Measurements from ENCODE around the gene ADCY5. TPM values are rescaled to one million over a fixed set of nuclear protein-coding genes. Genes with fewer than 3 reads are reported as not detected.

ADCY5 gene
- total and polyA plus RNA-seq, 2 donors = 0.76 to 1.7 TPM

DNA sequence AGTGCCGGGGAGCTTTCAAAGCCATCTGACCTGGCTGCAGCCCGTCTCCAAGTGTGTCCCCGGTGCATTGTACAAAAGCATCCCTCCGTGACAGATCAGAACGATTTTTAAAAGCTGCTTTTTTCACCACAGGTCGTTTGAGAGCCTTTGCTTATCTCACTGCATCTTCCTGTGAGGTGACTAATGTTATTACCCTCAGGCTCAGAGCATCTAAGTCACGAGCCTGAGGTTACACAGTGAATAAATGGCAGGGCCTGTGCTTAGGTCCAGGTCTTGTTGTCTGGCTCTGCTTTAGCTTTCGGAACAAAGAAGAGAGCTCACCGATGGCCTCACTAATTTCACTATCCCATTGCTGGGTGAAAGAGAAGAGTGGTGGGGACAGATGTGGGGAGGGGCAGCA is 163.8 kb downstream of the ADCY5 start:
- H3K4me3 ChIP-seq (ENCODE audit: low read length in 2 of 2) = no peak overlapping the region
- H3K27me3 ChIP-seq (ENCODE audit: control insufficient read depth in 2 of 2, insufficient read depth in 1 of 2, low read length in 1 of 2) = no peaks in the 10 kb centered on the region
- WGBS = 84% methylated on average over 9 of the region's 9 CpGs
- H3K4me1 ChIP-seq (ENCODE audit: control insufficient read depth in 2 of 2, insufficient read depth in 2 of 2, low read length in 2 of 2) = no peaks in the 10 kb centered on the region
- no peak overlapping the region for H3K27ac ChIP-seq (ENCODE audit: low read depth in 1 of 2, low read length in 1 of 2)
- no peaks in the 10 kb centered on the region for H3K9me3 ChIP-seq (ENCODE audit: control insufficient read depth in 2 of 2, insufficient read depth in 1 of 2, low read length in 1 of 2)
- no peak for DNase-seq (ENCODE audit: low read depth in 6 of 9, low spot score in 9 of 9)
- no peaks in the 10 kb centered on the region for H3K36me3 ChIP-seq (ENCODE audit: control insufficient read depth in 2 of 2, insufficient read depth in 2 of 2, low read length in 1 of 2)

DNA sequence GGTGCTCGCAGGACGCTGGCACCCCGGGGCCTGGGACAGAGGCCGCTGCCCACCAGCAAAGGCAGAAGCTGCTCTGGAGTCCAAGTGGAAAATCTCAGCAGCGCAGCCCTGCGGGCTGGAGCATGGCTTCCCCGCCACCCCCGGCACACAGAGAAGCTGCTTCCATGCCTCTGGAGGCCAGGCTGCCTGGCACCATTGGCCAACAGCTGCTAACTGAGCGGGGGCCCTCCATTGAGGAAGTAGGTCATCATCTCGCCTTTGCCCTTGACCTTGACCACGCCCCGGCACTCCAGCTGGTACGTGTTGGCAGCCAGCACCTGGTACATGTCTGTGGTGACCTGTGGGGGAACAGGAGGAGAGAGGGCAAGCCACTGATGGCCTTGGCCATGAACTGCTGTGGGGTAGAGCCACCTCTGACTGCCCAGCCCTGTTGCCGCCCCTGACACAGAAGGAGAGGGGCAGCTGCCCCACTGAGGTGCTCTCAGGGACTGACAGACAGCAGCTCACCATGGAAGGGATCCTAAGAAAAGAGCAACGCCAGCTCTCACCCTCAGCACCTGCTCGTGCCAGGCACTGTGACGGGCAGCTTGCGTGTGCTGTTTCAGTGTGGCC is 164.4 kb downstream of the ADCY5 start:
- no peaks in the 10 kb centered on the region for H3K9me3 ChIP-seq (ENCODE audit: control insufficient read depth in 2 of 2, insufficient read depth in 1 of 2, low read length in 1 of 2)
- 94% methylated on average over 18 of the region's 18 CpGs for WGBS
- no peaks in the 10 kb centered on the region for H3K4me1 ChIP-seq (ENCODE audit: control insufficient read depth in 2 of 2, insufficient read depth in 2 of 2, low read length in 2 of 2)
- DNase-seq (ENCODE audit: low read depth in 6 of 9, low spot score in 9 of 9) = no peak
- no peaks in the 10 kb centered on the region for H3K27me3 ChIP-seq (ENCODE audit: control insufficient read depth in 2 of 2, insufficient read depth in 1 of 2, low read length in 1 of 2)
- no peak overlapping the region for H3K4me3 ChIP-seq (ENCODE audit: low read length in 2 of 2)
- H3K36me3 ChIP-seq (ENCODE audit: control insufficient read depth in 2 of 2, insufficient read depth in 2 of 2, low read length in 1 of 2) = no peaks in the 10 kb centered on the region
- H3K27ac ChIP-seq (ENCODE audit: low read depth in 1 of 2, low read length in 1 of 2) = no peak overlapping the region

DNA sequence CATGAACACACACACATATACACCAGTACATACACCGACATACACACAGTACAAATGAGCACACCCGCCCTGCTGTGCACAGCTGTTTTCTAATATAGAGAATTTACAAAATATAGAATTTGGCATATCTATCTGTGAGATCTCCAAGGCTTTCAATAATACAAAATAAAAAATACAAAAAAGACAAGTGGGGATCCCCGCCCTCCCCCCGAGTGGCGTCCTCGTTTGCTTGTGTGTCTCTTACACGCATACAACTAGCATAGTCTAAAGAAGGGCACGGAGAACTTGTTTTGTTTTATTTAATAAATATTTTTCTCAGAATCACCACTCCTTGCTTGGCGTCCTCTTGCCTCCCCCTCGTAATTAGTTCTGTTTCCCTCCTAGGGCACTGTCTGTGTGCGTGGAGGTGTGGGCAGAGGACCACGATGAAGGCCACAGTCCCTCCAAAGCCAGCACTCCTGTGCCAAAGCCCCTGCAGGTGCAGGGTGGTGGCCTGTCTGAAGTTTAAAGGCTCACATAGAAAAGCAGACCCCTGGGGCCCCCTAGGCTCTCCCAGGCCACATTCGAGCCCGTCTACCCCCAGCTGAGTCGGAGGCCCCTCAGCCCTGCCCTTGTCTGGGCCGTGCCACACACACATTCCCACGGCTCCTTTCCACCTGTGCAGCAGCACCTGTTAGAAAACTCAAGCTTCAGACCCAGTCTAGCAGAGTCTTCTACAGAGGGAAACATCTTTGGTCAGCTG is 165.1 kb downstream of the ADCY5 start:
- H3K27me3 ChIP-seq (ENCODE audit: control insufficient read depth in 2 of 2, insufficient read depth in 1 of 2, low read length in 1 of 2) = no peaks in the 10 kb centered on the region
- no peak overlapping the region for H3K4me3 ChIP-seq (ENCODE audit: low read length in 2 of 2)
- no peak overlapping the region for H3K27ac ChIP-seq (ENCODE audit: low read depth in 1 of 2, low read length in 1 of 2)
- H3K36me3 ChIP-seq (ENCODE audit: control insufficient read depth in 2 of 2, insufficient read depth in 2 of 2, low read length in 1 of 2) = no peaks in the 10 kb centered on the region
- H3K9me3 ChIP-seq (ENCODE audit: control insufficient read depth in 2 of 2, insufficient read depth in 1 of 2, low read length in 1 of 2) = no peaks in the 10 kb centered on the region
- 94% methylated on average over 17 of the region's 17 CpGs for WGBS
- no peak for DNase-seq (ENCODE audit: low read depth in 6 of 9, low spot score in 9 of 9)
- no peaks in the 10 kb centered on the region for H3K4me1 ChIP-seq (ENCODE audit: control insufficient read depth in 2 of 2, insufficient read depth in 2 of 2, low read length in 2 of 2)

DNA sequence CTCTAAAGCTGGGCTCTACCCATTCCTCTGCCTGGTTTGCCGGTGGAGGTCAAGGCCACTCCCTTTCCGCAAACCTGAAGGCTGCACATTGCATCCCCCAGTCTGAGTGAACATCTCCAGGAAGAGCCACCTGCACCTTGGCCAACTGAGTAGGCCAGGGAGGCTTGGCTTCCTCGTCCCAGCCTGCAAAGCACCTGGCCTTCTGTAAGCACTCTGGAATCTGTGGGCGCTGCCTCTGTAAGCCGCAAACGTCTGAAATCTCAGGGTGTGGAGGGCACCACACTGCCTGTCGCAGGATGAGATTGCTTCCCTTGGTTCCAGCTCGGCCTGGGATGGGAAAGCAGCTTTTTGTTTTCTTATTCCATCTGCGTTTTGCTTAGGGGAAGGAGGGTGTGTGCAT is 165.8 kb downstream of the ADCY5 start:
- Histone ChIP-seq H3K4me3 (ENCODE audit: low read length in 2 of 2) (no peak overlapping the region), H3K4me1 (ENCODE audit: control insufficient read depth in 2 of 2, insufficient read depth in 2 of 2, low read length in 2 of 2) (no peaks in the 10 kb centered on the region), H3K27me3 (ENCODE audit: control insufficient read depth in 2 of 2, insufficient read depth in 1 of 2, low read length in 1 of 2) (no peaks in the 10 kb centered on the region), H3K9me3 (ENCODE audit: control insufficient read depth in 2 of 2, insufficient read depth in 1 of 2, low read length in 1 of 2) (no peaks in the 10 kb centered on the region), H3K36me3 (ENCODE audit: control insufficient read depth in 2 of 2, insufficient read depth in 2 of 2, low read length in 1 of 2) (no peaks in the 10 kb centered on the region), H3K27ac (ENCODE audit: low read depth in 1 of 2, low read length in 1 of 2) (no peak overlapping the region)
- 94% methylated on average over 9 of the region's 9 CpGs for WGBS
- DNase-seq (ENCODE audit: low read depth in 6 of 9, low spot score in 9 of 9) = no peak

DNA sequence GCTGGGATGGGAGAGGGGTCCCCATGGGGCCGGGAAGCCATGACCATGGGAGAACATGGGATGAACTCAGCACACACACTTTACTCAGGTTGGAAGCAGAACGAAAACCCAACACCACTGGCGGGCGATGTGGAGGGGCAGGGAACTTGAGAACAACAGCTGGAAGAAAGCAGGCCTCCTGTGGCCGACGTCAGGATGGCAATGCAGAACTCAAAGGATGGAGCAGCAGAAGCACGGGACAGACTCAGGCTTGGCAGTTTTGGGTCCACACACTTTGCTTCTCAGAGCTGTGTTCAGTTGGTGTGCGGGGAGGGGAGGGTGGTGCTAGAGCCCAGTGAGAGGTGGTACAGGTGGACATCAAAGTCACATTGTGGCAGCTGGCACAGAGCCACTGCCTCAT is 166.4 kb downstream of the ADCY5 start:
- H3K36me3 ChIP-seq (ENCODE audit: control insufficient read depth in 2 of 2, insufficient read depth in 2 of 2, low read length in 1 of 2) = no peaks in the 10 kb centered on the region
- WGBS = 96% methylated on average over 8 of the region's 8 CpGs

DNA sequence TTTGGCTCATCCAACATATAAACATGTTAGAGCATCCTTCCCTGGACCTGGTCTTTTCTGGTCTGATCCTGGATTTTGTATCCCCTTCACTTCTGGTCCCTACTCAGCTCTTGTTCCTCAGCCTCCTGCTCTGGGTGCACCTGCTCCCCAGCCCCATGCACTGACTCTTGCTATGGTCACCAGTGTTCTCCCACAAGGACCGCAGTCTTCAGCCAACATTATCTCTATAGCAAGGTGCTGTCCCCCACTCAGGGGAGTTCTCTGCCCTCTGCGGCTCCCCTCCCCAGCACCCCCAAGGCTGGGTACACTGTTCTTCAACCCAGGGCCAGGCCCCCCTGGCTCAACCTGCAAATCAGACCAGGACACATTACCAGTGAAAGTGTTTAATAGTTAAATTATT is 167.0 kb downstream of the ADCY5 start:
- Histone ChIP-seq H3K27ac (ENCODE audit: low read depth in 1 of 2, low read length in 1 of 2) (no peak overlapping the region), H3K9me3 (ENCODE audit: control insufficient read depth in 2 of 2, insufficient read depth in 1 of 2, low read length in 1 of 2) (no peaks in the 10 kb centered on the region), H3K4me3 (ENCODE audit: low read length in 2 of 2) (no peak overlapping the region), H3K36me3 (ENCODE audit: control insufficient read depth in 2 of 2, insufficient read depth in 2 of 2, low read length in 1 of 2) (no peaks in the 10 kb centered on the region), H3K27me3 (ENCODE audit: control insufficient read depth in 2 of 2, insufficient read depth in 1 of 2, low read length in 1 of 2) (no peaks in the 10 kb centered on the region), H3K4me1 (ENCODE audit: control insufficient read depth in 2 of 2, insufficient read depth in 2 of 2, low read length in 2 of 2) (no peaks in the 10 kb centered on the region)
- DNase-seq (ENCODE audit: low read depth in 6 of 9, low spot score in 9 of 9) = no peak
- WGBS = 98% methylated on average over 2 of the region's 2 CpGs

More for the DNA sequence above, 166.4 kb downstream of the ADCY5 start:
- Histone ChIP-seq H3K27ac (ENCODE audit: low read depth in 1 of 2, low read length in 1 of 2) (no peak overlapping the region), H3K27me3 (ENCODE audit: control insufficient read depth in 2 of 2, insufficient read depth in 1 of 2, low read length in 1 of 2) (no peaks in the 10 kb centered on the region), H3K4me1 (ENCODE audit: control insufficient read depth in 2 of 2, insufficient read depth in 2 of 2, low read length in 2 of 2) (no peaks in the 10 kb centered on the region), H3K4me3 (ENCODE audit: low read length in 2 of 2) (no peak overlapping the region), H3K9me3 (ENCODE audit: control insufficient read depth in 2 of 2, insufficient read depth in 1 of 2, low read length in 1 of 2) (no peaks in the 10 kb centered on the region)
- no peak for DNase-seq (ENCODE audit: low read depth in 6 of 9, low spot score in 9 of 9)

DNA sequence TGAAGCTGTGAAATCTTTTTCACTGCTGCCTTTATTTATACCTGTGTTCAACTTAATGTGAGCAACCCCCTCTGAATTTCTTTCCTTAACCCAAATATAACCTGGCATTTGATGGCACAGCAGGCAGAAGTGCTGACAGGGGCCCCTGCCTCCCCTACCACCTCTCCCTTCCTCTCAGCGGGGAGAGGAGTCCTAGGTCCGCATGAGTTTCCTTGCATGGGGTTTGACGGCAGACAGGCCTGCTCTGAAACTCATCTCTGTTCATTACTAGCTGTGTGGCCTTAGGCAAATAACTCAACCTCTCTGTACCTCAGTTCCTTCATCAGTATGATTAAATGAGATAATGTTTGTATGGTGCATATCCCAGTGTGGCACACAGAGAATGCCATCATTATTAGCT is 167.5 kb downstream of the ADCY5 start:
- no peaks in the 10 kb centered on the region for H3K27me3 ChIP-seq (ENCODE audit: control insufficient read depth in 2 of 2, insufficient read depth in 1 of 2, low read length in 1 of 2)
- no peak overlapping the region for H3K4me3 ChIP-seq (ENCODE audit: low read length in 2 of 2)
- H3K36me3 ChIP-seq (ENCODE audit: control insufficient read depth in 2 of 2, insufficient read depth in 2 of 2, low read length in 1 of 2) = no peaks in the 10 kb centered on the region
- no peak overlapping the region for H3K27ac ChIP-seq (ENCODE audit: low read depth in 1 of 2, low read length in 1 of 2)
- DNase-seq (ENCODE audit: low read depth in 6 of 9, low spot score in 9 of 9) = no peak
- WGBS = 98% methylated on average over 3 of the region's 3 CpGs
- H3K4me1 ChIP-seq (ENCODE audit: control insufficient read depth in 2 of 2, insufficient read depth in 2 of 2, low read length in 2 of 2) = no peaks in the 10 kb centered on the region
- no peaks in the 10 kb centered on the region for H3K9me3 ChIP-seq (ENCODE audit: control insufficient read depth in 2 of 2, insufficient read depth in 1 of 2, low read length in 1 of 2)

DNA sequence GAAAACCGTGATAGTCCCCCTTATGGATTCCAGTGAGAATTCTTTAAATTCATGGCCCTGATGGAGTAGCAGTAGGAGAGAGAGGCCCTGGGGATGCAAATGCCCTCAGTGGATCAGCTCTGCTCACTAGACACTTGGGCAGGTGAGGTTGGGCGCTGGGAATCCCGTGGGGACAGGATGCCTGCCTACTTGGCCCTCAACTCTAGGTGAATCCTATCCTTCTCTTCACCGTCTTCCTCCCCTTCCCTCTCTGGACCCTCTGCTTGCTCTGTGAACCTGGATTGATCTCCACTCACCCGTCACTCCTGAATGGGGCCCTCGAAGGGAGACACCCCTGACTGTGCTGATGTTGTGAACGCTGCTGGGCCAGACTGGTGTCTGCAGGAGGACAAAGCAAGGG is 169.8 kb downstream of the ADCY5 start:
- WGBS = 85% methylated on average over 7 of the region's 7 CpGs

DNA sequence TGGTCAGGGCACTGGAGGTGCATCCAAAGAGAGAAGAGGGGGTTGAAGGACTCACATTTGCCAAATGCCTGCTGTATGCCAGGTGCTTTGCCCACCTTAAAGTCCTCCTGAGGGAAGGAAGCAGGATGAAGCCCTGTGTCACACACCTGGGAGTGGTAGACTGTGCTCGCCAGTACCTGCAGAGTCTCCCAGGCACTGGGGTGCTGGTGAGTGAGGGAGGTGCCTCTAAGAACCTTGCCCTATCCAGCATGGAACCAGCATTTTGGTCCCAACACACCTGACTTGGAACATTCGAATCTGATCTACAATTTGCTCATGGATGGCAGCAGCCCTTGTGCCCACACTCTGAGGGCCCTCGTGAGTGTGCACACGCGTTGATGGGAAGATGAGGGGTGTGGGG is 170.4 kb downstream of the ADCY5 start:
- Histone ChIP-seq H3K4me1 (ENCODE audit: control insufficient read depth in 2 of 2, insufficient read depth in 2 of 2, low read length in 2 of 2) (no peaks in the 10 kb centered on the region), H3K36me3 (ENCODE audit: control insufficient read depth in 2 of 2, insufficient read depth in 2 of 2, low read length in 1 of 2) (no peaks in the 10 kb centered on the region), H3K4me3 (ENCODE audit: low read length in 2 of 2) (no peak overlapping the region), H3K27me3 (ENCODE audit: control insufficient read depth in 2 of 2, insufficient read depth in 1 of 2, low read length in 1 of 2) (no peaks in the 10 kb centered on the region), H3K9me3 (ENCODE audit: control insufficient read depth in 2 of 2, insufficient read depth in 1 of 2, low read length in 1 of 2) (no peaks in the 10 kb centered on the region), H3K27ac (ENCODE audit: low read depth in 1 of 2, low read length in 1 of 2) (no peak overlapping the region)
- 94% methylated on average over 5 of the region's 5 CpGs for WGBS
- no peak for DNase-seq (ENCODE audit: low read depth in 6 of 9, low spot score in 9 of 9)

More for the DNA sequence above, 169.8 kb downstream of the ADCY5 start:
- no peaks in the 10 kb centered on the region for H3K27me3 ChIP-seq (ENCODE audit: control insufficient read depth in 2 of 2, insufficient read depth in 1 of 2, low read length in 1 of 2)
- no peak overlapping the region for H3K4me3 ChIP-seq (ENCODE audit: low read length in 2 of 2)
- no peaks in the 10 kb centered on the region for H3K9me3 ChIP-seq (ENCODE audit: control insufficient read depth in 2 of 2, insufficient read depth in 1 of 2, low read length in 1 of 2)
- no peaks in the 10 kb centered on the region for H3K4me1 ChIP-seq (ENCODE audit: control insufficient read depth in 2 of 2, insufficient read depth in 2 of 2, low read length in 2 of 2)
- no peak for DNase-seq (ENCODE audit: low read depth in 6 of 9, low spot score in 9 of 9)
- H3K36me3 ChIP-seq (ENCODE audit: control insufficient read depth in 2 of 2, insufficient read depth in 2 of 2, low read length in 1 of 2) = no peaks in the 10 kb centered on the region
- H3K27ac ChIP-seq (ENCODE audit: low read depth in 1 of 2, low read length in 1 of 2) = no peak overlapping the region
